Measurements from ENCODE around the gene RHBDD2. TPM values are rescaled to one million over a fixed set of nuclear protein-coding genes. Genes with fewer than 3 reads are reported as not detected.

The RHBDD2 gene
- total and polyA plus RNA-seq, 9 of the 15 experiments (the other 6 are each of a cell fraction or from before 2014, with no cell fraction given) = 3.3 to 36.7 (median 17.9) TPM

- TF ChIP-seq NR1H2 (CRISPR knock-in tag; IDR thresholded peaks at IDR 0.05) (no peak), MIER1 (IDR thresholded peaks at IDR 0.05; ENCODE audit: low read depth) (no peak), TGIF2 (CRISPR knock-in tag; IDR thresholded peaks at IDR 0.05) (no peak), PHB (CRISPR knock-in tag; IDR thresholded peaks at IDR 0.05) (0 out of 2 replicates have a peak, but pooled peaks have one; percentile 64), DNMT1 (IDR thresholded peaks at IDR 0.05) (no peak), ARID4B (CRISPR knock-in tag; IDR thresholded peaks at IDR 0.05) (peak; percentile 80), CEBPG (CRISPR knock-in tag; IDR thresholded peaks at IDR 0.05) (peak; percentile 96), CEBPG (tag; conservative IDR thresholded peaks at IDR 0.05 in 1 of 2, IDR thresholded peaks at IDR 0.05 in 1 of 2) (peak in 1 of 2 experiments; percentile 73; a peak in 2 of 4 replicates), SMAD4 (CRISPR knock-in tag; conservative IDR thresholded peaks at IDR 0.05) (peak; percentile 92; the same call in 1 of the 2 replicates), ERF (CRISPR knock-in tag; IDR thresholded peaks at IDR 0.05) (peak; percentile 63; the same call in 1 of the 2 replicates), ARID2 (IDR thresholded peaks at IDR 0.05) (no peak), MNT (conservative IDR thresholded peaks at IDR 0.05) (peak; percentile 95 to 98), RFX7 (CRISPR knock-in tag; IDR thresholded peaks at IDR 0.05) (no peak), EP300 (IDR thresholded peaks at IDR 0.05; ENCODE audit: low read length) (peak; percentile 92), NFE2 (IDR thresholded peaks at IDR 0.05; ENCODE audit: low read depth) (peak; percentile 100), TAF7 (tag; IDR thresholded peaks at IDR 0.05) (no peak), PYGO2 (tag; IDR thresholded peaks at IDR 0.05) (no peak), ZNF263 (CRISPR knock-in tag; IDR thresholded peaks at IDR 0.05; ENCODE audit: borderline replicate concordance) (peak; percentile 43; the same call in 1 of the 2 replicates)
- TF ChIP-seq, protein P1, sequence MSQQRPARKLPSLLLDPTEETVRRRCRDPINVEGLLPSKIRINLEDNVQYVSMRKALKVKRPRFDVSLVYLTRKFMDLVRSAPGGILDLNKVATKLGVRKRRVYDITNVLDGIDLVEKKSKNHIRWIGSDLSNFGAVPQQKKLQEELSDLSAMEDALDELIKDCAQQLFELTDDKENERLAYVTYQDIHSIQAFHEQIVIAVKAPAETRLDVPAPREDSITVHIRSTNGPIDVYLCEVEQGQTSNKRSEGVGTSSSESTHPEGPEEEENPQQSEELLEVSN (IDR thresholded peaks at IDR 0.05; ENCODE audit: borderline replicate concordance in 1 of 2, extremely low read depth in 1 of 2, insufficient read depth in 1 of 2, insufficient read length in 1 of 2, low read depth in 1 of 2, low read length in 1 of 2, poor library complexity in 1 of 2, severe bottlenecking in 1 of 2) = peak; percentile 53 to 67
- TF ChIP-seq, protein P2, sequence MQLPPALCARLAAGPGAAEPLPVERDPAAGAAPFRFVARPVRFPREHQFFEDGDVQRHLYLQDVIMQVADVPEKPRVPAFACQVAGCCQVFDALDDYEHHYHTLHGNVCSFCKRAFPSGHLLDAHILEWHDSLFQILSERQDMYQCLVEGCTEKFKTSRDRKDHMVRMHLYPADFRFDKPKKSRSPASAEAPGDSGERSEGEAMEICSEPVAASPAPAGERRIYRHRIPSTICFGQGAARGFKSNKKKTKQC (CRISPR knock-in tag; IDR thresholded peaks at IDR 0.05) = peak; percentile 47; the same call in 1 of the 2 replicates
These were observed 59.3 kb downstream of the RHBDD2 start (continued) for GRCh38 chr7:75937958-75938786.

Measured in K562 (cell line).